SH-SY5Y (cell line): ENCODE results near the gene WWOX.

Experiments
- GATA2 ChIP-seq: IDR thresholded peaks from 2 replicates; pipeline ENCODE4 v1.6.1; 2011; ENCODE audit warnings: mild to moderate bottlenecking, low read depth, low read length
- GATA3 ChIP-seq: IDR thresholded peaks from 2 replicates; pipeline ENCODE4 v1.6.1; 2011; ENCODE audit warnings: low read depth, mild to moderate bottlenecking, low read length, moderate library complexity

DNA sequence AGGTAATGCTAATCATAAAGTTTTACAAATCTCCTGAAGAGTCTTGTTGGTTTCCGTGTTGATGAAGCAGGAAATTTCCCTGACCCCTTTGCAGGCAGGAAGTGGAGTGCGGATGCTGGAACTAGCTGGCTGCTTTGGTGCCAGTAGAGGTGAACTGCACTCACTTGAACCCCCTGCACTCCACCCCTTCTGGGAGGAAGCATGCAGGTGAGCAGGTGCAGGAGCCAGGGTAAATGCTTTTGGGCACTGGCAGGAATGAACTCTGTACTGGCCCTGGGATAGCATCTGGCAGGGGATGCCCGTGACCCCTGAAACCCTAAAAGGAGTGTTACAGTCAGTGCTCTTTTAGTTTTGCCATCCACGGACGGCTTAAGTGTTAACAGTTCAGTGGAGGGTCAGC is 430.4 kb downstream of the WWOX start:
- TF ChIP-seq GATA3, result no peak
- no peak for TF ChIP-seq GATA2
